H1 (cell line): Measurements from ENCODE around the gene RAB30. TPM values are rescaled to one million over a fixed set of nuclear protein-coding genes. Genes with fewer than 3 reads are reported as not detected.

Experiments
- CBX5 ChIP-seq: fragments of 300-800, 300-1000 bp; sonication (generic); IDR thresholded peaks from 2 replicates; pipeline ENCODE4 v1.7.1; 2016; ENCODE audit warnings: antibody characterized with exemption, low read length, low read depth
- CHD1 ChIP-seq: IDR thresholded peaks from 2 replicates; pipeline ENCODE4 v1.6.1; 2012; ENCODE audit warnings: low read depth, low read length, improper control_type of control experiment
- CHD2 ChIP-seq: IDR thresholded peaks from 2 replicates; pipeline ENCODE4 v1.6.1; 2012; ENCODE audit warnings: low read length, improper control_type of control experiment
- EP300 ChIP-seq, 2 experiments: IDR thresholded peaks; 1 replicate in 1 of 2; 2 replicates in 1 of 2; pipeline ENCODE4 v1.6.1; 2011 to 2012; ENCODE audit warnings: low read depth in 2 of 2, low read length in 2 of 2, mild to moderate bottlenecking in 2 of 2, borderline replicate concordance in 1 of 2, inconsistent platforms in 1 of 2, moderate library complexity in 1 of 2
- EZH2 ChIP-seq: fragments of 200-600 bp; sonication (generic); IDR thresholded peaks from 2 replicates; pipeline ENCODE4 v1.7.1; 2012; ENCODE audit warnings: low read depth, mild to moderate bottlenecking, moderate library complexity, low read length, inconsistent platforms; ENCODE audit not compliant: severe bottlenecking
- GABPA ChIP-seq: IDR thresholded peaks from 2 replicates; pipeline ENCODE4 v1.6.1; 2011; ENCODE audit warnings: mild to moderate bottlenecking, low read length, moderate library complexity, borderline replicate concordance; ENCODE audit not compliant: insufficient read depth
- HDAC6 ChIP-seq: IDR thresholded peaks from one replicate; pipeline ENCODE4 v1.7.1; 2012; ENCODE audit warnings: low read depth, mild to moderate bottlenecking, inconsistent platforms, low read length, moderate library complexity
- MAFK ChIP-seq: IDR thresholded peaks from 2 replicates; pipeline ENCODE4 v1.6.1; 2012; ENCODE audit warnings: low read depth, mild to moderate bottlenecking, improper control_type of control experiment, low read length
- NANOG ChIP-seq: IDR thresholded peaks from 2 replicates; pipeline ENCODE4 v1.6.1; 2011; ENCODE audit warnings: low read length, low read depth, mild to moderate bottlenecking, inconsistent platforms; ENCODE audit not compliant: insufficient read depth, poor library complexity, severe bottlenecking
- POLR2A ChIP-seq, 2 experiments: IDR thresholded peaks; 1 replicate in 1 of 2; 2 replicates in 1 of 2; pipeline ENCODE4 v1.6.1; 2011; ENCODE audit warnings: low read depth in 2 of 2, low read length in 2 of 2, mild to moderate bottlenecking in 2 of 2; ENCODE audit errors: control extremely low read depth in 1 of 2
- POLR2AphosphoS5 ChIP-seq: IDR thresholded peaks from 2 replicates; pipeline ENCODE4 v1.6.1; 2011; ENCODE audit warnings: low read depth, low read length
- RBBP5 ChIP-seq: IDR thresholded peaks from 2 replicates; pipeline ENCODE4 v1.7.1; 2012; ENCODE audit warnings: low read depth, mild to moderate bottlenecking, inconsistent platforms, low read length, moderate library complexity, borderline replicate concordance
- SIN3A ChIP-seq, 2 experiments: IDR thresholded peaks in 1 of 2; conservative IDR thresholded peaks in 1 of 2; 2 replicates each; pipeline ENCODE4 v1.6.1; 2011 to 2012; ENCODE audit warnings: low read length in 2 of 2, improper control_type of control experiment in 1 of 2, low read depth in 1 of 2, mild to moderate bottlenecking in 1 of 2
- SRF ChIP-seq: IDR thresholded peaks from 2 replicates; pipeline ENCODE4 v1.6.1; 2011; ENCODE audit warnings: mild to moderate bottlenecking, low read depth, low read length, moderate library complexity
- TAF1 ChIP-seq: IDR thresholded peaks from 2 replicates; pipeline ENCODE4 v1.6.1; 2011; ENCODE audit warnings: mild to moderate bottlenecking, low read depth, low read length
- TBP ChIP-seq: IDR thresholded peaks from 2 replicates; pipeline ENCODE4 v1.6.1; 2011; ENCODE audit warnings: low read depth, low read length, improper control_type of control experiment
- TEAD4 ChIP-seq: IDR thresholded peaks from 2 replicates; pipeline ENCODE4 v1.6.1; 2012; ENCODE audit warnings: low read depth, low read length, inconsistent platforms, mixed read lengths
- polyA plus RNA-seq, 7 experiments: library from polyadenylated mRNA; depleted of rRNA in 3 of 7; stranded (reverse) in 5 of 7; unstranded in 2 of 7; fragments of >200 nt in 5 of 7; fragments of 200-250 nt in 2 of 7; gene quantifications; 1 replicate in 5 of 7; 2 replicates in 1 of 7; 4 replicates in 1 of 7; pipeline versions ENCODE4 v1.2.1 to v1.2.3, GENCODE V29; 2011 to 2013; ENCODE audit warnings: missing spikeins in 2 of 7, mixed read lengths in 2 of 7
- total RNA-seq: library from RNA; stranded (reverse); fragmentation: NEBNext Ultra II Directional; extraction: Animal tissue kit (Norgen Biotek cat#: 25700); gene quantifications from 2 replicates; pipeline ENCODE4 v1.2.1, GENCODE V29; 2021
- TF ChIP-seq, protein P1 (sequence below): IDR thresholded peaks from 2 replicates; pipeline ENCODE4 v1.6.1; 2011; ENCODE audit warnings: low read depth, mild to moderate bottlenecking, low read length; ENCODE audit not compliant: insufficient read depth
- TF ChIP-seq, protein P2 (sequence below): IDR thresholded peaks from 2 replicates; pipeline ENCODE4 v1.6.1; 2012; ENCODE audit warnings: inconsistent platforms

Gene RAB30
- total and polyA plus RNA-seq, 2 of the 8 experiments (the other 6 are each of a cell fraction or from before 2014, with no cell fraction given): 1.6 to 11.7 TPM

DNA sequence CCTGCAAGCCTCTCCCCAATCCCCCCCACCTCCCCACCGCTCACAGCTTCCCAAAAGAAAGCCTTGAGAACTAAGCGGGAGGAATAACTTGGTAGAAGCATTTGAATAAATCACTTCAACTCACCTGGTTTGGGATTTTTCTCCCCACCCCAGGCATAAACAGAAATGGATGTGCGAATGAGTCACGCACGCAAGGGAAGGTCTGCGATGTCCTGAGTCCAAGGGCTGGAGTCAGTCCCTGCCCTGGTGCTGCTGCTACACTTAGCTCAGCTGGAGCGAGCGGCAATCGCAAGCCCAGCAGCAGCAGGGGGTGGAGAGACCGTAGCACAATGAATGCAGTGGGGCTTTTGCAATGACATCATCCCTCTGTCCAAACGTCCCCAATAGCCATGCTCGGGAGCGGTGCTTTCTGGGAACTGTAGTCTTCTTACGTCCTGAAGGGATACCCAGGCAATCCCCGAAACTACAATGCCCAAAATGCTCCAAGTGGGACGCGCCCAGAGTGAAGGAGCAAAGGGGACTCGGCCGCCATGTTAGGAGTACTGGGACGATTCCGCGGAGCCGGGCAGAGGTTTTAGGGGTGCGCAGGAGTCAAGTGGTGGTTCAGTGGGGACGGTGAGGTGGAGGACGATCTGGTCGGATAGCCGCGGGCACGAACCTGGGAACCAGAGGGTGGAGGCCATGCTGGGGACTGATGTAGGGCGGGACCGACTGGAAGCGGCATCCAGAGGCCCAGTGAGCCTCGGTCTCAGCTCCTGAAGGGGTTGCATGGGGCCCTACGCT is at the start of gene RAB30 (continued):
- TF ChIP-seq EZH2 (no peak), TEAD4 (peak; percentile 48; the same call in 1 of the 2 replicates), CHD2 (0 out of 2 replicates have a peak, but pooled peaks have one; percentile 12), TBP (peak; percentile 91), POLR2AphosphoS5 (peak; percentile 98), POLR2A (IDR thresholded peaks at IDR 0.05; ENCODE audit: control extremely low read depth in 1 of 2, low read depth in 2 of 2, low read length in 2 of 2) (peak; percentile 97 to 98), HDAC6 (no peak), MAFK (no peak), NANOG (no peak), CHD1 (0 out of 2 replicates have a peak, but pooled peaks have one; percentile 71), TAF1 (peak; percentile 97), EP300 (IDR thresholded peaks at IDR 0.05; ENCODE audit: borderline replicate concordance in 1 of 2, low read depth in 2 of 2, low read length in 2 of 2) (no peak), RBBP5 (0 out of 2 replicates have a peak, but pooled peaks have one; percentile 22), SRF (no peak), CBX5 (no peak), SIN3A (conservative IDR thresholded peaks at IDR 0.05 in 1 of 2, IDR thresholded peaks at IDR 0.05 in 1 of 2; ENCODE audit: low read depth in 1 of 2, low read length in 2 of 2) (peak in 1 of 2 experiments; percentile 93; a peak in 3 of 4 replicates), GABPA (no peak)
- TF ChIP-seq, protein P1, sequence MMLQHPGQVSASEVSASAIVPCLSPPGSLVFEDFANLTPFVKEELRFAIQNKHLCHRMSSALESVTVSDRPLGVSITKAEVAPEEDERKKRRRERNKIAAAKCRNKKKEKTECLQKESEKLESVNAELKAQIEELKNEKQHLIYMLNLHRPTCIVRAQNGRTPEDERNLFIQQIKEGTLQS: 0 out of 2 replicates have a peak, but pooled peaks have one; percentile 15
- TF ChIP-seq, protein P2, sequence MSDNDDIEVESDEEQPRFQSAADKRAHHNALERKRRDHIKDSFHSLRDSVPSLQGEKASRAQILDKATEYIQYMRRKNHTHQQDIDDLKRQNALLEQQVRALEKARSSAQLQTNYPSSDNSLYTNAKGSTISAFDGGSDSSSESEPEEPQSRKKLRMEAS: peak; percentile 77; the same call in 1 of the 2 replicates
